Epithelial cell of prostate (primary cell): ENCODE data around the gene IL16.
"Not testable (repeated sequence)": the region's sequence is repeated elsewhere in the genome, so short reads cannot be mapped to it uniquely, and the experiment has no call there.

ENCODE experiments used
- DNase-seq: peaks from one replicate; pipeline ENCODE4 v3.0.0-alpha.2; 2011; ENCODE audit warnings: low read depth, low spot score
- H3K27ac ChIP-seq: fragments of 450-650 bp; 2 replicates; pipeline ENCODE4 v1.5.1; 2017; ENCODE audit warnings: mild to moderate bottlenecking

Gene IL16

GRCh38 chr15:81199031-81199779, 2.5 kb downstream of the IL16 start:
- H3K27ac ChIP-seq, result no peak overlapping the region
- no peak for DNase-seq

GRCh38 chr15:81206018-81206417, 9.3 kb downstream of the IL16 start:
- no peak for DNase-seq
- H3K27ac ChIP-seq, result no peak overlapping the region

DNA sequence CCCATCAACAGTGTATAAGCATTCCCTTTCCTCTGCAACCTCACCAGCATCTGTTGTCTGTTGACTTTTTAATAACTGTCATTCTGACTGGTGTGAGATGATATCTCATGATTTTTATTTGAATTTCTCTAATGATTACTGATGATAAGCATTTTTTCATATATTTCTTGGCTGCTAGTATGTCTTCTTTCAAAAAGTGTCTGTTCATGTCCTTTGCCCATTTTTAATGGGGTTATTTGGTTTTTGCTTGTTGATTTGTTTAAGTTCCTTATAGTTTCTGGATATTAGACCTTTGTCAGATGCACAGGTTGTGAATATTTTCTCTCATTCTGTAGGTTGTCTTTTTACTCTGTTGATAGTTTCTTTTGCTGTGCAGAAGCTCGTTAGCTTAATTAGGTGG, 11.3 kb downstream of the IL16 start:
- not testable (repeated sequence) for DNase-seq

DNA sequence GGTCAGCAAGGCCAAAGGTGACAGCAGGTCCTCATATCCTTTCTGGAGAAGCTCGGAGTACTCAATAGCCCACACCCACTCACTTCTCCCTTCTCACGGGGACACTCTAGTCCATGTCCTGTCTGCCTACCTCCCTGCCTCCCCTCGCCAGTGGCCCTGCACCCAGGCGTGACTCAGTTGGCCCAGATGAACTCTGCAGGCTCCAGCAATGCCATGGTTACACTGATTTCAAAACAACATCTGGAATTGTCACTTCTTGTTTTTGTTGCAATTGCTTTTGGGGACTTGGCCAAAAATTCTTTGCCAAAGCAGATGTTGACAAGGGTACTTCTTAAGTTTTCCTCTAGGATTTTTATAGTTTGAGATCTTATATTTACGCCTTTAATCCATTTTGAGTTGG, 13.0 kb downstream of the IL16 start:
- H3K27ac ChIP-seq, result no peak overlapping the region
- no peak for DNase-seq

More for the DNA sequence above, 11.3 kb downstream of the IL16 start:
- H3K27ac ChIP-seq, result not testable (repeated sequence)

GRCh38 chr15:81211376-81211775, 14.7 kb downstream of the IL16 start:
- no peak for DNase-seq

GRCh38 chr15:81213982-81214381, 17.3 kb downstream of the IL16 start:
- DNase-seq, result no peak
- no peak overlapping the region for H3K27ac ChIP-seq

More at GRCh38 chr15:81211376-81211775, 14.7 kb downstream of the IL16 start:
- H3K27ac ChIP-seq, result no peak overlapping the region

- DNase-seq, result no peak
Observed at GRCh38 chr15:81215531-81215930, 18.9 kb downstream of the IL16 start.

DNA sequence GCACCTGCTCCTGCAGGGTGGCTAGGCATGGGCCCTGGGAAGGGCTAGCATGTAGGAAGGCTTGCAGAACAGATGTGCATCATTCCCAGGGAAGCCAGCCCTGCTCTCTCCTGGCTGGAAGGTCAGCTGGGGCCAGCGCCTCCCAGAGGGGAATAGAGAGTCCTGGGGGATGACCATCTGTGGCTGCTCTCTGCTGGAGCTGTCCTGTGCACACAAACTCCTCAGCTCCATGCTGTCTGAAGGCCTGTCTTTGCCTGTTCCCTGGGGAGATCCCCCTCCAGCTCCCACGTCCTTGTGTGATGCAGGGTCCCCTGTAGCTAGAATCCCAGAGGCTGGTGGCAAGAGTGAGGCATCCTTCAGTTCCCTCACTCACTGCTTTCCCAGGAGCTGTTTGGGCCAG, 19.3 kb downstream of the IL16 start:
- no peak for DNase-seq
- no peak overlapping the region for H3K27ac ChIP-seq

More at GRCh38 chr15:81215531-81215930, 18.9 kb downstream of the IL16 start:
- H3K27ac ChIP-seq, result no peak overlapping the region

- no peak overlapping the region for H3K27ac ChIP-seq
- DNase-seq, result no peak
Observed at GRCh38 chr15:81216422-81216821, 19.7 kb downstream of the IL16 start.

DNA sequence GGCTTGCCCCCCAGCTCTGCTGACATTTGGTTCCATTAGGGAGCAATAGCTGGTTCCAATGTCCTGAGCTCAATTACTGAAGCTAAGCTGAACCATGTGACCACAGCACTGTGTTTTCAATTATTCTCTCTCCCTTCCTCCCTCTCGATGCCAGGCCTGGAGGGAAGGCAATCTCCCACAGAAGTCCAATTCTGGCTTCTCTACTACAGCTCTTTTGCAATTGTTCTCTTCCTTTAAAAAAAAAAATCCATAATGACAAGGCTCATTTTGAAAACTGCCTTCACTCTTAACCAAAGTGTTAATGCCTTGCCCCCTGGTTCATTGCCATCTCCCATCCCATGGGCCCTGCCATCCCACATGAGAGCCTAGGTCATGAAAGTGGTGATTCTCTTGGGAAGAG, 24.8 kb downstream of the IL16 start:
- H3K27ac ChIP-seq, result no peak overlapping the region
- DNase-seq, result no peak

- H3K27ac ChIP-seq, result no peak overlapping the region
- no peak for DNase-seq
Observed at GRCh38 chr15:81222007-81222406, 25.3 kb downstream of the IL16 start.

DNA sequence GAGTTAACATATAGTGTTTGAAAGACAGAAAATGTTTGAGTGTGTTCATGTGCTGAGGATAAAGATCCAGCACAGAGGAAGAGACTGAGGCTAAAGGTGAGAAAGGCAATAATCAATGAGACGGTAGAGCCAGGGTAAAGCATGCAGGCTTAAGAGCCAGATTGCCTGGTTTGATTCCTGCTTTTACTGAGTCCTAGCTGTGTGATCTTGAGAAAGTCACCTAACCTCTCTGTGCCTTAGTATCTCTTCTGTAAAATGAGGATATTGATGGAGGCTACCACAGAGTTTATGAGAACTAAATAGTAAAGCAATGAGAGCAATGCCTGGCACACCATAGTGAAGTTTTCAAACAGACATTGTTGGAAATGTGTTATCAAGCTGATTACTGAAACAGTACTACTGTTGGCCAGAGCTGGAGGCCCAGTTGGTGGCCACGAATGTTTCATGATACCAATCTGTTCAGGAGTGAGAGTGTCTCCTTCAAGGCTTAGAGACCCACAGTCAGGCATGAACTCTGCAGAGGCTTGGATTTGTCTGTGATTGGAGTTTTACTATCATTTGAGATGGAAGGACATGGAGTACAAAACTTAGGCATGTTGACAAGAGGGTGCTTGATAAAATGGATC, 26.8 kb downstream of the IL16 start:
- DNase-seq, result no peak
- no peak overlapping the region for H3K27ac ChIP-seq

GRCh38 chr15:81224232-81224631, 27.6 kb downstream of the IL16 start:
- H3K27ac ChIP-seq, result no peak overlapping the region
- no peak for DNase-seq

GRCh38 chr15:81225161-81225671, 28.5 kb downstream of the IL16 start:
- DNase-seq, result no peak
- H3K27ac ChIP-seq, result no peak overlapping the region

GRCh38 chr15:81227716-81228115, 31.0 kb downstream of the IL16 start:
- no peak for DNase-seq
- H3K27ac ChIP-seq, result no peak overlapping the region

- DNase-seq, result no peak
- no peak overlapping the region for H3K27ac ChIP-seq
Observed at GRCh38 chr15:81229586-81229985, 32.9 kb downstream of the IL16 start.

DNA sequence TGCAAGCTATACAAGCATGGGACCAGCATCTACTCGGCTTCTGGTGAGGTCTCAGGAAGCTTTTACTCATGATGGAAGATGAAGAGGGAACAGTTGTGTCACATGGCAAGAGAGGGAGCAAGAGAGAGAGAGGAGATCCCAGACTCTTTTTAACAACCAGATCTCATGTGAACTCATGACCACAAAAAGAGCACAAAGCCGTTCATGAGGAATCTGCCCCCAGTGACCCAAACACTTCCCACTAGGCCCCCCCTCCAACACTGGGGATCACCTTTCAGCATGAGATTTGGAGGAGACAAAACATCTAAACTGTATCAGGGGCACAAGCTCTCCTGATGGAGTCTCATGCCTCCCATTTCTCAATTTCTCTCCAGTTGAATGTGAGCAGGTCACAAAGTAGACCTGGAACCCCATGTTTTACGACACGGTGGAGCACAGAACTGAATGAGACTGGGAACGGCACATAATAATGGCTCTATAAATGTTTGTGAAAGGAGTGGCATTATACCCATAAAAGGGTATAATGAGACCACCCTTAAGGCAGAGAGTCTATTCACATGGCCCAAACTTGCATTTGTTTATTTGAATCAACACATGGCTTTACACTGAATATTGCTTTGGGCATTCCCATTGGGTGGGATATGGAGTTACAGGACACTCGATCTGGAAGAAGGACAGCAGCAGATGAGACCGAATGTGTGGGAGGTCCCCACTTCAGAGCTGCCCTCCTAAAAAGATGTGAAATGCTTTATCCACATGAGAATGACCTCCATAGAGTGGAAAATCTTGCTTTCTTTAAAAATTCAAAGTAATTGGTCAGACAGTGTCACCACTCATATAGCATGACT, 38.8 kb downstream of the IL16 start:
- DNase-seq, result no peak
- no peak overlapping the region for H3K27ac ChIP-seq

- DNase-seq, result no peak
- H3K27ac ChIP-seq, result no peak overlapping the region
Observed at GRCh38 chr15:81239190-81239589, 42.5 kb downstream of the IL16 start.

DNA sequence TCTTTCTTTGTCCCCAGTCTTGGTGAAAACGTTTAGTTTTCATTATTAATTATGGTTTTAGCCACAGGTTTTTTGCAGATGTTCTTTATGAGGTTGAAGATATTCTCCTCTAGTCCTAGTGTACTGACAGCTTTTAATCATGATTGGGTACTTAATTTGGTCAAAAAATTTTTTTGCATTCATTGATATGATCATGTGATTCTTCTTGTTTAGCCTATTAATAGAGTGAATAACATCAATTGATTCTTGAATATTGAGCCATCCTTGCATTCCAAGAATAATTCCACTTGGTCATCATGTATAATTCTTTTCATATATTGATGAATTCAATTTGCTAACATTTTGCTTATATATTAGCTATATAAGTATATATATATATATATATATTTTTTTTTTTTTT, 46.1 kb downstream of the IL16 start:
- no peak overlapping the region for H3K27ac ChIP-seq
- no peak for DNase-seq

- DNase-seq, result no peak
- H3K27ac ChIP-seq, result no peak overlapping the region
Observed at GRCh38 chr15:81244306-81244705, 47.6 kb downstream of the IL16 start.

GRCh38 chr15:81253846-81254245, 57.2 kb downstream of the IL16 start:
- H3K27ac ChIP-seq, result no peak overlapping the region
- no peak for DNase-seq
